ENCODE measurements around the gene TNK2. TPM values are rescaled to one million over a fixed set of nuclear protein-coding genes. Genes with fewer than 3 reads are reported as not detected.

TNK2 gene
- total RNA-seq, 5 donors from 2014 or later (not counting 1 experiment from before 2014, with no cell fraction given) = 159 to 198 (median 181) TPM

DNA sequence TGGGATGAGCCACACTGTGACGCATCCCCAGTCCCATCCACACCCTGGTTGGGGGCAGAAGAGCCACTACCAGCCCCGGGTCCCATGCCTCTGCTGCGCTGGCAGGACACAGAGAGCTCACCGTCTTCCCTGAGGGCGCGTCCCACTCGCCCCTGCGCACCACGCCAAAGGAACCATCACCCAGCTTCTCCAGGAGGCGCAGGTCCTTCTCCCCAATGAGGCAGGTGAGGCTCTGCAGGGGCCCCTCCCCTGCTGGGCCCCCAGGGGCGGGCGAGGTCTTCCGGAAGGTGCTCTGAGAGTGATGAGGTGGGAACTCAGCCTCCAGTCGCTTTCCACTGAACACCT, 23.7 kb downstream of the TNK2 start:
- no peaks in the 10 kb centered on the region for H3K27me3 Mint-ChIP-seq
- Histone ChIP-seq H3K27me3 (replicated peaks in 1 of 2; ENCODE audit: control insufficient read depth in 2 of 2, extremely low read depth in 1 of 2, insufficient read depth in 2 of 2, low read length in 1 of 2) (no peaks in the 10 kb centered on the region), H3K9me3 (no peaks in the 10 kb centered on the region), H3K27ac (ENCODE audit: low read length) (no peak overlapping the region), H3K36me3 (ENCODE audit: control insufficient read depth in 2 of 2, extremely low read depth in 1 of 2, insufficient read depth in 1 of 2, low read length in 1 of 2) (peaks cover 39 to 61% of the 10 kb centered on the region in 2 donors), H3K4me1 (ENCODE audit: control insufficient read depth in 1 of 2, extremely low read depth in 1 of 2, insufficient read depth in 2 of 2, low read length in 2 of 2) (peaks cover 0 to 2% of the 10 kb centered on the region in 2 experiments), H3K4me3 (ENCODE audit: control insufficient read depth in 1 of 2, extremely low read depth in 1 of 2, low read length in 1 of 2) (no peak overlapping the region)
- POLR2A ChIA-PET = no interaction called here
- peaks cover 6 to 16% (median 10%) of the 10 kb centered on the region in 3 donors for H3K4me1 Mint-ChIP-seq
- no peak overlapping the region for H3K4me3 Mint-ChIP-seq
- DNase-seq (no peak), ATAC-seq (replicated peaks in 1 of 4) (no peak)
- H3K27ac Mint-ChIP-seq = no peak overlapping the region
- CTCF ChIA-PET = interaction anchor here in 1 of 2 donors (0.7 kb wide), 1 partner anchor 46 kb away, joined by 3 read pairs; no protein-coding TSS in a partner anchor
- WGBS (ENCODE audit: insufficient coverage) = 98% methylated on average over 11 of the region's 14 CpGs
- no peaks in the 10 kb centered on the region for H3K9me3 Mint-ChIP-seq
- peaks cover 14% of the 10 kb centered on the region for H3K36me3 Mint-ChIP-seq

DNA sequence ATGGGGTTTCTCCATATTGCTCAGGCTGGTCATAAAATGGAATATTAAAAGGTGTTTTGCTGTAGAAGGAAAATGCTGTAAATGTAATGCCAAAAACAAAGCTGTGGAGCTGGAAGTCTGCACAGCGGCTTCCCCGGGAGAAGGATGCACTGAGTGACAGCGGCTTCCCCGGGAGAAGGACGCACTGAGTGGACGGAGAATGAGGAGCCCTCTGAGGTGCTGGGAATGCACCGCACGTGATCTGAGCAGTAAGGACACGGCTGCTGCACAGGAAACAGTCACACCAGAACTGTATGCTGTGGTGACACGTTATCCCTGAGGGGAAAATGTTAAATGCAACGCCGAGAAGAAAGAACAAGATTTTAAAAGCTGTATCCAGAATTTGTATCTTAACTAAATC, 24.6 kb downstream of the TNK2 start:
- no peaks in the 10 kb centered on the region for H3K9me3 ChIP-seq
- H3K27ac ChIP-seq (ENCODE audit: low read length) = no peak overlapping the region
- Mint-ChIP-seq H3K4me3 (no peak overlapping the region), H3K27me3 (no peaks in the 10 kb centered on the region), H3K9me3 (no peaks in the 10 kb centered on the region), H3K4me1 (peaks cover 2 to 9% (median 5%) of the 10 kb centered on the region in 3 donors), H3K36me3 (peaks cover 20% of the 10 kb centered on the region), H3K27ac (no peak overlapping the region)
- H3K36me3 ChIP-seq (ENCODE audit: control insufficient read depth in 2 of 2, extremely low read depth in 1 of 2, insufficient read depth in 1 of 2, low read length in 1 of 2) = peaks cover 43 to 70% of the 10 kb centered on the region in 2 donors
- ChIA-PET CTCF (interaction anchor here (0.6 to 1.0 kb wide), 2 partner anchors 25 to 30 kb away, joined by 3 to 6 read pairs; no protein-coding TSS in a partner anchor), POLR2A (no interaction called here)
- H3K27me3 ChIP-seq (replicated peaks in 1 of 2; ENCODE audit: control insufficient read depth in 2 of 2, extremely low read depth in 1 of 2, insufficient read depth in 2 of 2, low read length in 1 of 2) = no peaks in the 10 kb centered on the region
- no peaks in the 10 kb centered on the region for H3K4me1 ChIP-seq (ENCODE audit: control insufficient read depth in 1 of 2, extremely low read depth in 1 of 2, insufficient read depth in 2 of 2, low read length in 2 of 2)
- ATAC-seq (replicated peaks in 1 of 4) (no peak), DNase-seq (no peak)
- WGBS (ENCODE audit: insufficient coverage) = 94% methylated on average over 9 of the region's 12 CpGs
- H3K4me3 ChIP-seq (ENCODE audit: control insufficient read depth in 1 of 2, extremely low read depth in 1 of 2, low read length in 1 of 2) = no peak overlapping the region

DNA sequence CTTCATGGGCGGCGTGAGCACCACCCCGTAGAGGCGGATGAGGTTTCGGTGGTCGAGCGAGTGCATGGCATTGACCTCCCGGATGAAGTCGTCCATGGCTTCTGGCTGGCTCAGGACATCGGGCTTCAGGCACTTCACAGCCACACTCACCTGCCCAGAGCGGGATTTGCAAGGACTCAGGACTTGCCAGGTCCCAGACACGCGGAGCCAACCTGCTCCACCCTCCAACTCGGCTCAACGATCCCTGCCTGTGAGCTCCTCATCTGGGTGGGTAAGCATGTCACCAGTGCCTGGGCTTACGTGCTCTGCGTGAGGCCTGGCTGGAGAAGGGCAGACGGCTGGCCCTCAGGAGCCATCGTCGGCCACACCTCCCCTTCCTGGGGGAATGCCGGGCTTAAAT, 25.2 kb downstream of the TNK2 start:
- CTCF ChIA-PET = interaction anchor here in 1 of 2 donors (0.6 kb wide), 1 partner anchor 613 kb away, joined by 3 read pairs; no protein-coding TSS in a partner anchor
- Histone ChIP-seq H3K36me3 (ENCODE audit: control insufficient read depth in 2 of 2, extremely low read depth in 1 of 2, insufficient read depth in 1 of 2, low read length in 1 of 2) (peaks cover 38 to 73% of the 10 kb centered on the region in 2 donors), H3K4me1 (ENCODE audit: control insufficient read depth in 1 of 2, extremely low read depth in 1 of 2, insufficient read depth in 2 of 2, low read length in 2 of 2) (peaks cover 0 to 3% of the 10 kb centered on the region in 2 experiments), H3K27me3 (replicated peaks in 1 of 2; ENCODE audit: control insufficient read depth in 2 of 2, extremely low read depth in 1 of 2, insufficient read depth in 2 of 2, low read length in 1 of 2) (no peaks in the 10 kb centered on the region), H3K9me3 (no peaks in the 10 kb centered on the region), H3K27ac (ENCODE audit: low read length) (no peak overlapping the region), H3K4me3 (ENCODE audit: control insufficient read depth in 1 of 2, extremely low read depth in 1 of 2, low read length in 1 of 2) (no peak overlapping the region)
- no peak overlapping the region for H3K4me3 Mint-ChIP-seq
- DNase-seq (no peak), ATAC-seq (replicated peaks in 1 of 4) (no peak)
- no peak overlapping the region for H3K27ac Mint-ChIP-seq
- peaks cover 20% of the 10 kb centered on the region for H3K36me3 Mint-ChIP-seq
- H3K9me3 Mint-ChIP-seq = no peaks in the 10 kb centered on the region
- peaks cover 2 to 8% (median 5%) of the 10 kb centered on the region in 3 donors for H3K4me1 Mint-ChIP-seq
- 94% methylated on average over 13 of the region's 21 CpGs for WGBS (ENCODE audit: insufficient coverage)
- POLR2A ChIA-PET = no interaction called here
- no peaks in the 10 kb centered on the region for H3K27me3 Mint-ChIP-seq

DNA sequence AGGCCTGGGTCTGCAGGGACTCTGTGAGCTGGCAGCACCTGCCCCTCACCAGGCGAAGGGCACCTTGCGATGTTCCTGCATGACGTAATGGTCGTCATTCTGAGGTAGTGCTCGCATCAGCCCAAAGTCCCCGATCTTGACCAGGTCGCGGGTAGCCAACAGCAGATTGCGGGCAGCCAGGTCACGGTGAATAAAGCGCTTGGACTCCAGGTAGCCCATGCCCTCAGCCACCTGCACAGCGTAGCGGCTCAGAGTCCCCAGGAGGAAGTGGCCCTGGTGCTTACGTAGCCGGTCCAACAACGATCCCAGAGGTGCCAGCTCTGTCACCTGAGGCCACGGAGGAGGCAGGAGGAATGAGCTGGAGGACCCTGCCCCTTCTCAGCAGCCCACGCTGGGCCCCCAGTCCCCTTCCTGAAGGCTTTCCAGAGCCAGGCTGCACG, 26.3 kb downstream of the TNK2 start:
- Mint-ChIP-seq H3K4me1 (peaks cover 5 to 6% (median 6%) of the 10 kb centered on the region in 3 donors), H3K4me3 (no peak overlapping the region), H3K9me3 (no peaks in the 10 kb centered on the region), H3K27ac (no peak overlapping the region), H3K36me3 (peaks cover 18% of the 10 kb centered on the region), H3K27me3 (no peaks in the 10 kb centered on the region)
- DNase-seq (no peak), ATAC-seq (replicated peaks in 1 of 4) (no peak)
- Histone ChIP-seq H3K4me3 (ENCODE audit: control insufficient read depth in 1 of 2, extremely low read depth in 1 of 2, low read length in 1 of 2) (no peak overlapping the region), H3K4me1 (ENCODE audit: control insufficient read depth in 1 of 2, extremely low read depth in 1 of 2, insufficient read depth in 2 of 2, low read length in 2 of 2) (peaks cover 0 to 14% of the 10 kb centered on the region in 2 experiments), H3K27ac (ENCODE audit: low read length) (no peak overlapping the region), H3K36me3 (ENCODE audit: control insufficient read depth in 2 of 2, extremely low read depth in 1 of 2, insufficient read depth in 1 of 2, low read length in 1 of 2) (peaks cover 41 to 75% of the 10 kb centered on the region in 2 donors), H3K9me3 (no peaks in the 10 kb centered on the region), H3K27me3 (replicated peaks in 1 of 2; ENCODE audit: control insufficient read depth in 2 of 2, extremely low read depth in 1 of 2, insufficient read depth in 2 of 2, low read length in 1 of 2) (no peaks in the 10 kb centered on the region)
- CTCF ChIA-PET = no interaction called here
- POLR2A ChIA-PET = no interaction called here
- WGBS (ENCODE audit: insufficient coverage) = 96% methylated on average over 19 of the region's 19 CpGs

DNA sequence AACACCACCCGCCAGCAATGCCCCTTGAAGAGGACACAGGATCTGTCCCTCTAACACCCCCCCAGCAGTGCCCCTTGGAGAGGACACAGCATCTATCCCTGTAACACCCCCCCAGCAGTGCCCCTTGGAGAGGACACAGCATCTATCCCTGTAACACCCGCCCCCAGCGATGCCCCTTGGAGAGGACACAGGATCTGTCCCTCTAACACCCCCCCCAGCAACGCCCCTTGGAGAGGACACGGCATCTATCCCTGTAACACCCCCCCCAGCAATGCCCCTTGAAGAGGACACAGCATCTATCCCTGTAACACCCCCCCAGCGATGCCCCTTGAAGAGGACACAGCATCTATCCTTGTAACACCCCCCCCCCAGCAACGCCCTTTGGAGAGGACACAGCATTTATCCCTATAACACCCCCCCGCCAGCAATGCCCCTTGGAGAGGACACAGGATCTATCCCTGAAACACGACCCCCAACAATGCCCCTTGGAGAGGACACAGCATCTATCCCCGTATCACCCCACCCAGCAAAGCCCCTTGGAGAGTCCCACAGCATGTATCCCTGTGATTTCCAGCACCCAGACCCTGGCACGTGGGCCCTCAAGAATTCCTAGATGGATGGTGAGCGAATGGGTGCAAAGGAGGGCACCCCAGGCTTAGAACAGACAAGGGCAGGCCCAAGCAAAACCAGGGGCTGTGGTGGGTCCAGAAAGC, 26.9 kb downstream of the TNK2 start:
- H3K4me3 Mint-ChIP-seq = no peak overlapping the region

DNA sequence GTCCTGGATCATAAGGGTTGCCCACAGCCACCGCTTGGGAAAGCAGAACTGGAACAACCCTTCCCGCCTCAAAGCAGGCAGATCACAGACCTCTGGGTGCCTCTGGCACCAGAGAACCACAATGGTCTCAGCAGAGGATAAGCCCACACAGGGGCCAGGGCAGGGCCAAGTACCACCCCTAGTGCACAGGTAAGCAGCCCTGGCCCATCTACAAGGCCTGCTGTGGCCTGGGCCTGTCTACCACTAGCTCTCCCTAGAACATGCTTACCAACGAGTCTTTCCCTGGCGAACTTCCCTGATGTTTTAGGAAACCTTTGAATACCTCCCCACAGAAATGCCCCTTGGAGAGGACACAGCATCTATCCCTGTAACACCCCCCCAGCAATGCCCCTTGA, 28.3 kb downstream of the TNK2 start:
- no peaks in the 10 kb centered on the region for H3K27me3 ChIP-seq (replicated peaks in 1 of 2; ENCODE audit: control insufficient read depth in 2 of 2, extremely low read depth in 1 of 2, insufficient read depth in 2 of 2, low read length in 1 of 2)
- ATAC-seq (replicated peaks in 1 of 4) = no peak
- no peaks in the 10 kb centered on the region for H3K9me3 ChIP-seq
- Mint-ChIP-seq H3K27ac (no peak overlapping the region), H3K9me3 (no peaks in the 10 kb centered on the region), H3K4me1 (peaks cover 0 to 7% (median 3%) of the 10 kb centered on the region in 3 donors), H3K36me3 (peaks cover 21% of the 10 kb centered on the region), H3K4me3 (no peak overlapping the region), H3K27me3 (no peaks in the 10 kb centered on the region)
- 100% methylated on average over 4 of the region's 4 CpGs for WGBS (ENCODE audit: insufficient coverage)
- H3K36me3 ChIP-seq (ENCODE audit: control insufficient read depth in 2 of 2, extremely low read depth in 1 of 2, insufficient read depth in 1 of 2, low read length in 1 of 2) = peaks cover 38 to 73% of the 10 kb centered on the region in 2 donors
- no peak overlapping the region for H3K27ac ChIP-seq (ENCODE audit: low read length)
- no peak for DNase-seq
- peaks cover 0 to 18% of the 10 kb centered on the region in 2 experiments for H3K4me1 ChIP-seq (ENCODE audit: control insufficient read depth in 1 of 2, extremely low read depth in 1 of 2, insufficient read depth in 2 of 2, low read length in 2 of 2)
- ChIA-PET POLR2A (no interaction called here), CTCF (no interaction called here)
- no peak overlapping the region for H3K4me3 ChIP-seq (ENCODE audit: control insufficient read depth in 1 of 2, extremely low read depth in 1 of 2, low read length in 1 of 2)

More for the DNA sequence above, 26.9 kb downstream of the TNK2 start:
- ATAC-seq (replicated peaks in 1 of 4) (no peak), DNase-seq (no peak)
- Mint-ChIP-seq H3K27me3 (no peaks in the 10 kb centered on the region), H3K4me1 (peaks cover 5 to 7% (median 5%) of the 10 kb centered on the region in 3 donors), H3K9me3 (no peaks in the 10 kb centered on the region), H3K27ac (no peak overlapping the region), H3K36me3 (peaks cover 18% of the 10 kb centered on the region)
- ChIA-PET POLR2A (no interaction called here), CTCF (no interaction called here)
- H3K27me3 ChIP-seq (replicated peaks in 1 of 2; ENCODE audit: control insufficient read depth in 2 of 2, extremely low read depth in 1 of 2, insufficient read depth in 2 of 2, low read length in 1 of 2) = no peaks in the 10 kb centered on the region
- WGBS (ENCODE audit: insufficient coverage) = 97% methylated on average over 4 of the region's 12 CpGs
- H3K4me3 ChIP-seq (ENCODE audit: control insufficient read depth in 1 of 2, extremely low read depth in 1 of 2, low read length in 1 of 2) = no peak overlapping the region
- H3K4me1 ChIP-seq (ENCODE audit: control insufficient read depth in 1 of 2, extremely low read depth in 1 of 2, insufficient read depth in 2 of 2, low read length in 2 of 2) = peaks cover 0 to 18% of the 10 kb centered on the region in 2 experiments
- H3K36me3 ChIP-seq (ENCODE audit: control insufficient read depth in 2 of 2, extremely low read depth in 1 of 2, insufficient read depth in 1 of 2, low read length in 1 of 2) = peaks cover 40 to 75% of the 10 kb centered on the region in 2 donors
- no peaks in the 10 kb centered on the region for H3K9me3 ChIP-seq
- H3K27ac ChIP-seq (ENCODE audit: low read length) = no peak overlapping the region

All from T-cell (primary cell).